ENCODE results near the gene OR52R1. TPM values are rescaled to one million over a fixed set of nuclear protein-coding genes. Genes with fewer than 3 reads are reported as not detected.

OR52R1 gene
- polyA plus RNA-seq, 1 experiment = not detected

GRCh38 chr11:4768094-4768493 is 36.1 kb downstream of the OR52R1 start:
- no peak overlapping the region for H3K4me3 ChIP-seq (ENCODE audit: low read depth, low read length)
- H3K36me3 ChIP-seq (ENCODE audit: control insufficient read depth, insufficient read depth, low read length) = no peaks in the 10 kb centered on the region
- TF ChIP-seq, protein P1, sequence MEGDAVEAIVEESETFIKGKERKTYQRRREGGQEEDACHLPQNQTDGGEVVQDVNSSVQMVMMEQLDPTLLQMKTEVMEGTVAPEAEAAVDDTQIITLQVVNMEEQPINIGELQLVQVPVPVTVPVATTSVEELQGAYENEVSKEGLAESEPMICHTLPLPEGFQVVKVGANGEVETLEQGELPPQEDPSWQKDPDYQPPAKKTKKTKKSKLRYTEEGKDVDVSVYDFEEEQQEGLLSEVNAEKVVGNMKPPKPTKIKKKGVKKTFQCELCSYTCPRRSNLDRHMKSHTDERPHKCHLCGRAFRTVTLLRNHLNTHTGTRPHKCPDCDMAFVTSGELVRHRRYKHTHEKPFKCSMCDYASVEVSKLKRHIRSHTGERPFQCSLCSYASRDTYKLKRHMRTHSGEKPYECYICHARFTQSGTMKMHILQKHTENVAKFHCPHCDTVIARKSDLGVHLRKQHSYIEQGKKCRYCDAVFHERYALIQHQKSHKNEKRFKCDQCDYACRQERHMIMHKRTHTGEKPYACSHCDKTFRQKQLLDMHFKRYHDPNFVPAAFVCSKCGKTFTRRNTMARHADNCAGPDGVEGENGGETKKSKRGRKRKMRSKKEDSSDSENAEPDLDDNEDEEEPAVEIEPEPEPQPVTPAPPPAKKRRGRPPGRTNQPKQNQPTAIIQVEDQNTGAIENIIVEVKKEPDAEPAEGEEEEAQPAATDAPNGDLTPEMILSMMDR (IDR thresholded peaks at IDR 0.05; ENCODE audit: insufficient read depth, low read depth, low read length) = no peak
- DNase-seq (ENCODE audit: low read depth) = no peak
- no peaks in the 10 kb centered on the region for H3K27me3 ChIP-seq (ENCODE audit: control insufficient read depth, insufficient read depth, low read length)
- ChIA-PET POLR2A (no interaction called here), CTCF (no interaction called here)

DNA sequence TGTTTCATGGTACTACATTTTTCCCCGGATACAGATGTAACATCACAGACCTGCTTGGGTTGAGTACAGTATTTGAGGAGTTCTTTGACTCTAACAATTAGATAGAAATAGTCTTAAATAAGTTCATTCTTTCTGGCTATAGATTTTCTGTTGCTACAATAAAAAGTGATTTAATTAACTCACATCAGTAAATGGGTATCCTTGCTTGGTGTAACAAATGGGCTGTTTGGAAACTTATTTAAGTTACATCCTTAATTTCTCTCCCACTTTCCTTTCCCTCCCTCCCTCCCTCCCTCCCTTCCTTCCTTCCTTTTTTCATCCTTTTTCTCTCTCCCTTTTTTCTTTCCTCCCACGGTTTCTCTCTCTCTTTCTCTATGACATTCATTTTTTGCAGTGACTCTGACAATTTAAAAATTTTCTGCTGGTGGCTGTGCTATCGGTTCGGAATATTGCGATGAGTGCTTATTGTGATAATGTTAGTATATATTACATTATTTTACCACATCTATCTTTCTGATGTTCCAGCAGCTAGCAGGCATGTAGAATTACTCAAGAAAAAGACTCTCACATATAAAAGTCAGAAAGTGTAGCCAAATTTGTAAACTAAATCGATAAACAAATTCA is 37.6 kb downstream of the OR52R1 start:
- TF ChIP-seq, protein P1 (IDR thresholded peaks at IDR 0.05; ENCODE audit: insufficient read depth, low read depth, low read length) = no peak
- no peaks in the 10 kb centered on the region for H3K36me3 ChIP-seq (ENCODE audit: control insufficient read depth, insufficient read depth, low read length)
- POLR2A ChIA-PET = no interaction called here
- no peak overlapping the region for H3K4me3 ChIP-seq (ENCODE audit: low read depth, low read length)
- H3K27me3 ChIP-seq (ENCODE audit: control insufficient read depth, insufficient read depth, low read length) = no peaks in the 10 kb centered on the region
- CTCF ChIA-PET = no interaction called here
- no peak for DNase-seq (ENCODE audit: low read depth)

DNA sequence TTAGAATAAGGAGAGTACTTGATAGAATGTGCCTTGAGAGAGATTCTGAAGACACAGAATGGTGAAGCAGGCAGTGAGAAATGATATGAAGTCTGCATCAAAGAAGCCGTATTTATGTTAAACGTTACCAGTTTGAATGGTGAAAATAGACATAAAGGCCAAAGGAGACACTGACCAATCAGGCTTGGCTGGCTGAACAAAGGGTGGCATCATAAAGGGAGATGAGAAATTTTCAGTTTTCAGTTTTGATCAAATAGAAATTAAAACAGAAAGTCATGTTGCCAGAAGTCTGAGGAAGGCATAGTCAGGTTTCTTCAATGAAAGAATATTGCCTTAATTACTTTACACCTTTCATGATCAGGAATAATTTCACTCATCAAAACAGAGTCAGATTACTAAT is 41.1 kb downstream of the OR52R1 start:
- no peaks in the 10 kb centered on the region for H3K27me3 ChIP-seq (ENCODE audit: control insufficient read depth, insufficient read depth, low read length)
- ChIA-PET CTCF (no interaction called here), POLR2A (no interaction called here)
- TF ChIP-seq, protein P1 (IDR thresholded peaks at IDR 0.05; ENCODE audit: insufficient read depth, low read depth, low read length) = no peak
- H3K4me3 ChIP-seq (ENCODE audit: low read depth, low read length) = no peak overlapping the region
- DNase-seq (ENCODE audit: low read depth) = no peak
- no peaks in the 10 kb centered on the region for H3K36me3 ChIP-seq (ENCODE audit: control insufficient read depth, insufficient read depth, low read length)

Small RNA genes within 50 kb of the gene (small RNA-seq; reads per million reads assigned to genes)
- not detected for gene RF00091 (ENCODE audit: insufficient read length, low read depth, low replicate concordance)

Other genes with a start within 250 kb of the OR52R1 start
- not detected in 2 replicates for gene OR52I2, start 222.6 kb downstream of the OR52R1 start, polyA plus RNA-seq (2011; rRNA removed)
- not detected in 2 replicates for gene OR52I1, start 210.3 kb downstream of the OR52R1 start, polyA plus RNA-seq (2011; rRNA removed)
- 6.2 and 6.5 TPM in 2 replicates for gene TRIM68, start 196.1 kb downstream of the OR52R1 start, polyA plus RNA-seq (2011; rRNA removed)
- not detected in 2 replicates for gene OR51D1, start 166.9 kb downstream of the OR52R1 start, polyA plus RNA-seq (2011; rRNA removed)
- gene OR51E1, start 160.4 kb downstream of the OR52R1 start, polyA plus RNA-seq (2011; rRNA removed) = not detected in 2 replicates
- not detected in 2 replicates for gene OR51E2, start 106.5 kb downstream of the OR52R1 start, polyA plus RNA-seq (2011; rRNA removed)
- not detected in 2 replicates for gene MMP26, start 99.6 kb downstream of the OR52R1 start, polyA plus RNA-seq (2011; rRNA removed)
- not detected in 2 replicates for gene OR51F1, start 34.4 kb downstream of the OR52R1 start, polyA plus RNA-seq (2011; rRNA removed)
- not detected in 2 replicates for gene OR51F2, start 16.9 kb upstream of the OR52R1 start, polyA plus RNA-seq (2011; rRNA removed)
- gene OR51S1, start 44.8 kb upstream of the OR52R1 start, polyA plus RNA-seq (2011; rRNA removed) = not detected in 2 replicates
- not detected in 2 replicates for gene OR51T1, start 77.5 kb upstream of the OR52R1 start, polyA plus RNA-seq (2011; rRNA removed)
- gene OR51A7, start 99.4 kb upstream of the OR52R1 start, polyA plus RNA-seq (2011; rRNA removed) = not detected in 2 replicates
- not detected in 2 replicates for gene OR51G2, start 115.0 kb upstream of the OR52R1 start, polyA plus RNA-seq (2011; rRNA removed)
- not detected in 2 replicates for gene OR51G1, start 120.0 kb upstream of the OR52R1 start, polyA plus RNA-seq (2011; rRNA removed)
- not detected in 2 replicates for gene OR51A4, start 143.2 kb upstream of the OR52R1 start, polyA plus RNA-seq (2011; rRNA removed)
- gene OR51A2, start 151.3 kb upstream of the OR52R1 start, polyA plus RNA-seq (2011; rRNA removed) = not detected in 2 replicates
- gene OR51L1, start 190.5 kb upstream of the OR52R1 start, polyA plus RNA-seq (2011; rRNA removed) = not detected in 2 replicates
- gene OR52J3, start 242.1 kb upstream of the OR52R1 start, polyA plus RNA-seq (2011; rRNA removed) = not detected in 2 replicates